GM23248 (cell line): ENCODE data around the gene INPP4A. TPM values are rescaled to one million over a fixed set of nuclear protein-coding genes. Genes with fewer than 3 reads are reported as not detected.

ENCODE experiments used
- DNase-seq: peaks from one replicate; pipeline ENCODE4 v3.0.0-alpha.2; 2015
- H2AFZ ChIP-seq: fragments of 200-600 bp; sonication (generic); 2 replicates; pipeline ENCODE4 v1.6.1; 2016; ENCODE audit warnings: antibody characterized with exemption
- H3F3A ChIP-seq: fragments of 200-600 bp; sonication (generic); 2 replicates; pipeline ENCODE4 v1.6.1; 2016; ENCODE audit warnings: mild to moderate bottlenecking, antibody characterized with exemption, mixed run types; ENCODE audit not compliant: insufficient read depth
- H3K27ac ChIP-seq: fragments of 200-600 bp; sonication (generic); 2 replicates; pipeline ENCODE4 v1.5.1; 2016; ENCODE audit warnings: mild to moderate bottlenecking
- H3K27me3 ChIP-seq: fragments of 200-600 bp; sonication (generic); replicated peaks from 2 replicates; pipeline ENCODE4 v1.6.1; 2016; ENCODE audit warnings: mild to moderate bottlenecking; ENCODE audit not compliant: insufficient read depth
- H3K36me3 ChIP-seq: fragments of 200-600 bp; sonication (generic); 2 replicates; pipeline ENCODE4 v1.6.1; 2016; ENCODE audit warnings: low read depth, mild to moderate bottlenecking
- H3K4me1 ChIP-seq: fragments of 200-600 bp; sonication (generic); 2 replicates; pipeline ENCODE4 v1.6.1; 2016; ENCODE audit warnings: mild to moderate bottlenecking; ENCODE audit not compliant: insufficient read depth
- H3K4me2 ChIP-seq: fragments of 200-600 bp; sonication (generic); one replicate; pipeline ENCODE4 v1.6.1; 2016; ENCODE audit warnings: mild to moderate bottlenecking; ENCODE audit not compliant: unreplicated experiment
- H3K4me3 ChIP-seq: fragments of 200-600 bp; sonication (generic); 2 replicates; pipeline ENCODE4 v1.5.1; 2016; ENCODE audit warnings: mild to moderate bottlenecking
- H3K79me2 ChIP-seq: fragments of 200-600 bp; sonication (generic); 2 replicates; pipeline ENCODE4 v1.6.1; 2016; ENCODE audit warnings: mild to moderate bottlenecking; ENCODE audit not compliant: insufficient read depth
- H3K9ac ChIP-seq: fragments of 200-600 bp; sonication (generic); 2 replicates; pipeline ENCODE4 v1.6.1; 2016; ENCODE audit warnings: mild to moderate bottlenecking
- H3K9me2 ChIP-seq: fragments of 200-600 bp; sonication (generic); 2 replicates; pipeline ENCODE4 v1.6.1; 2016; ENCODE audit warnings: mixed run types, mild to moderate bottlenecking, moderate library complexity; ENCODE audit not compliant: insufficient read depth
- H3K9me3 ChIP-seq: fragments of 200-600 bp; sonication (generic); one replicate; pipeline ENCODE4 v1.6.1; 2017; ENCODE audit warnings: low read depth
- H4K20me1 ChIP-seq: fragments of 200-600 bp; sonication (generic); 2 replicates; pipeline ENCODE4 v1.6.0; 2016; ENCODE audit not compliant: insufficient read depth
- EZH2 ChIP-seq: fragments of 200-600 bp; sonication (generic); IDR thresholded peaks from 2 replicates; pipeline ENCODE4 v1.6.1; 2018; ENCODE audit warnings: antibody characterized with exemption, mild to moderate bottlenecking; ENCODE audit not compliant: insufficient read depth, poor library complexity, severe bottlenecking
- EZH2phosphoT487 ChIP-seq: fragments of 200-600 bp; sonication (generic); IDR thresholded peaks from 2 replicates; pipeline ENCODE4 v1.6.1; 2018; ENCODE audit warnings: antibody characterized with exemption, moderate library complexity, mild to moderate bottlenecking, low read depth; ENCODE audit not compliant: insufficient read depth
- WGBS, 2 experiments: methylation state at CpG; one replicate each; pipeline ENCODE4 v1.1.6; 2015 to 2017; ENCODE audit warnings: low lambda C conversion rate in 2 of 2, low coverage in 1 of 2; ENCODE audit errors: missing lambda C conversion rate in 2 of 2; 5-methylcytosine and 5-hydroxymethylcytosine counted together
- in situ Hi-C: fragments of 300-500 bp; cut with MboI; formaldehyde crosslinking; loops from 2 replicates; pipeline ENCODE4 v1.15.0; 2020
- polyA plus RNA-seq: library from polyadenylated mRNA; unstranded; fragments of >200 nt; fragmentation: Nextera tagmentation; extraction: Ambion mirVana; gene quantifications from 2 replicates; pipeline ENCODE4 v1.2.1, GENCODE V29; 2016
- total RNA-seq: library from RNA; depleted of rRNA; stranded (reverse); fragments of >200 nt; shearing (Covaris generic); gene quantifications from 2 replicates; pipeline ENCODE4 v1.2.3, GENCODE V29; 2014

Gene INPP4A
- total and polyA plus RNA-seq, 2 experiments from 2014 or later = 9.5 to 16.0 TPM

- H3K27ac ChIP-seq = no peak overlapping the region
- H3K9ac ChIP-seq = no peak overlapping the region
- H4K20me1 ChIP-seq = no peaks in the 10 kb centered on the region
- 96 to 98% methylated on average over 5 of the region's 5 CpGs for WGBS, 2 experiments
- no peaks in the 10 kb centered on the region for H3K9me2 ChIP-seq
- H2AFZ ChIP-seq = no peak overlapping the region
- H3K4me1 ChIP-seq = peaks cover 10% of the 10 kb centered on the region
- no peak for DNase-seq
- in situ Hi-C loops = no loop called here
- H3F3A ChIP-seq = peaks cover 23% of the 10 kb centered on the region
- H3K36me3 ChIP-seq = no peaks in the 10 kb centered on the region
- no peak for TF ChIP-seq EZH2
- no peak for TF ChIP-seq EZH2phosphoT487
- no peaks in the 10 kb centered on the region for H3K79me2 ChIP-seq
- no peak overlapping the region for H3K4me3 ChIP-seq
- H3K4me2 ChIP-seq = no peak overlapping the region
- no peaks in the 10 kb centered on the region for H3K27me3 ChIP-seq
- H3K9me3 ChIP-seq = no peaks in the 10 kb centered on the region
These were observed 111.8 kb downstream of the INPP4A start for GRCh38 chr2:98556344-98557033.

GRCh38 chr2:98558852-98559530, 114.3 kb downstream of the INPP4A start:
- no peak overlapping the region for H3K9ac ChIP-seq
- no peak for TF ChIP-seq EZH2phosphoT487
- no peak for TF ChIP-seq EZH2
- no peaks in the 10 kb centered on the region for H3K79me2 ChIP-seq
- no peaks in the 10 kb centered on the region for H3K36me3 ChIP-seq
- no peak for DNase-seq
- peaks cover 10% of the 10 kb centered on the region for H3K4me1 ChIP-seq
- H3K4me3 ChIP-seq = no peak overlapping the region
- H3K27me3 ChIP-seq = no peaks in the 10 kb centered on the region
- H3K4me2 ChIP-seq = no peak overlapping the region
- WGBS, 2 experiments = 84 to 91% methylated on average over 16 of the region's 16 CpGs
- no peaks in the 10 kb centered on the region for H3K9me2 ChIP-seq
- peaks cover 12% of the 10 kb centered on the region for H3F3A ChIP-seq
- H4K20me1 ChIP-seq = no peaks in the 10 kb centered on the region
- H3K27ac ChIP-seq = no peak overlapping the region
- H3K9me3 ChIP-seq = no peaks in the 10 kb centered on the region
- in situ Hi-C loops = no loop called here
- H2AFZ ChIP-seq = no peak overlapping the region

- Histone ChIP-seq H2AFZ (no peak overlapping the region), H3F3A (peaks cover 12% of the 10 kb centered on the region), H3K9ac (0 out of 2 replicates have a peak overlapping the region, but pooled peaks have one; percentile 11), H3K79me2 (no peaks in the 10 kb centered on the region), H3K4me1 (peaks cover 10% of the 10 kb centered on the region), H4K20me1 (no peaks in the 10 kb centered on the region), H3K9me3 (no peaks in the 10 kb centered on the region), H3K27me3 (no peaks in the 10 kb centered on the region), H3K4me3 (no peak overlapping the region), H3K9me2 (no peaks in the 10 kb centered on the region), H3K4me2 (peak overlapping the region; percentile 64), H3K36me3 (no peaks in the 10 kb centered on the region), H3K27ac (peak overlapping the region; percentile 59)
- in situ Hi-C loops = no loop called here
- 98% methylated on average over 3 of the region's 3 CpGs for WGBS, 2 experiments
- DNase-seq = no peak
- TF ChIP-seq EZH2phosphoT487 (no peak), EZH2 (no peak)
These were observed 114.9 kb downstream of the INPP4A start for GRCh38 chr2:98559581-98559980.

GRCh38 chr2:98560256-98560771, 115.7 kb downstream of the INPP4A start:
- no peak overlapping the region for H3K9ac ChIP-seq
- H3K27me3 ChIP-seq = no peaks in the 10 kb centered on the region
- H3K9me3 ChIP-seq = no peaks in the 10 kb centered on the region
- H3F3A ChIP-seq = peaks cover 12% of the 10 kb centered on the region
- no peak overlapping the region for H3K4me3 ChIP-seq
- peak overlapping the region; percentile 28 for H2AFZ ChIP-seq
- H3K36me3 ChIP-seq = no peaks in the 10 kb centered on the region; the same call in 1 of the 2 replicates
- TF ChIP-seq EZH2 (no peak), EZH2phosphoT487 (no peak)
- H4K20me1 ChIP-seq = no peaks in the 10 kb centered on the region
- no peaks in the 10 kb centered on the region for H3K79me2 ChIP-seq
- H3K4me1 ChIP-seq = peaks cover 10% of the 10 kb centered on the region
- in situ Hi-C loops = no loop called here
- H3K9me2 ChIP-seq = no peaks in the 10 kb centered on the region
- 67 to 70% methylated on average over 9 of the region's 9 CpGs for WGBS, 2 experiments
- peak overlapping the region; percentile 59 for H3K27ac ChIP-seq
- H3K4me2 ChIP-seq = peak overlapping the region; percentile 64
- peak; percentile 96 for DNase-seq
